HepG2 (cell line): ENCODE data around the gene ADSL. TPM values are rescaled to one million over a fixed set of nuclear protein-coding genes. Genes with fewer than 3 reads are reported as not detected.

Source experiments
- ATAC-seq: fragments of 200-7000 bp; cut with Tn5 transposase; 3 replicates; pipeline ENCODE4 v1.9.1; 2020; ENCODE audit warnings: mild to moderate bottlenecking, moderate library complexity
- BruUV-seq: library from RNA; stranded (reverse); fragments of 400-500 nt; replicated peaks from 2 replicates; lab custom pipeline; 2021; lab: Mats Ljungman, UMichigan
- CTCF ChIA-PET: fragments of 300-600 bp; formaldehyde crosslinking; extraction: SDS; loops from one replicate; lab custom pipeline; 2021; ENCODE audit warnings: low total read pairs, inconsistent platforms, low intra/inter-chr PET ratio; lab: Yijun Ruan, JAX
- POLR2A ChIA-PET: fragments of 350-600 bp; sonication (Branson Sonifier 250); formaldehyde crosslinking; loops from one replicate; lab custom pipeline; 2020; ENCODE audit warnings: antibody characterized with exemption, inconsistent platforms; lab: Yijun Ruan, JAX
- DNase-seq: peaks from one replicate; pipeline ENCODE4 v3.0.0-alpha.2; 2015; ENCODE audit warnings: low spot score
- FAIRE-seq: peaks from 3 replicates; lab custom pipeline; 2011; peaks lifted over from hg19 to GRCh38; lab: Jason Lieb, UNC
- H2AFZ ChIP-seq: one replicate; pipeline ENCODE4 v1.6.1; 2011; ENCODE audit warnings: low read length, inconsistent platforms
- H3K27ac ChIP-seq: fragments of 300-600 bp; 3 replicates; pipeline ENCODE4 v1.8.0; 2011; ENCODE audit warnings: mixed run types, mild to moderate bottlenecking, mixed read lengths, low read length, inconsistent platforms; ENCODE audit not compliant: insufficient read depth; ENCODE audit errors: extremely low read length
- H3K27me3 ChIP-seq, 2 experiments: fragments of 200-600 bp in 1 of 2; 2 replicates in 1 of 2; 3 replicates in 1 of 2; pipeline versions ENCODE4 v1.6.0 to v1.8.0; 2011; ENCODE audit warnings: low read length in 2 of 2, mild to moderate bottlenecking in 2 of 2, moderate library complexity in 2 of 2, inconsistent platforms in 1 of 2; ENCODE audit not compliant: insufficient read depth in 2 of 2, control insufficient read depth in 1 of 2
- H3K36me3 ChIP-seq, 2 experiments: fragments of 200-600 bp in 1 of 2; replicated peaks in 1 of 2; 2 replicates in 1 of 2; 3 replicates in 1 of 2; pipeline versions ENCODE4 v1.5.1 to v1.8.0; 2011; ENCODE audit warnings: low read length in 2 of 2, inconsistent platforms in 1 of 2; ENCODE audit not compliant: insufficient read depth in 2 of 2, control insufficient read depth in 1 of 2
- H3K4me1 ChIP-seq: 2 replicates; pipeline ENCODE4 v1.5.1; 2012; ENCODE audit warnings: low read length, inconsistent platforms; ENCODE audit not compliant: insufficient read depth
- H3K4me2 ChIP-seq: 2 replicates; pipeline ENCODE4 v1.6.0; 2011; ENCODE audit warnings: low read depth, low read length, inconsistent platforms
- H3K4me3 ChIP-seq, 3 experiments: fragments of 200-600 bp in 1 of 3; sonication (generic), shearing (Covaris generic) in 1 of 3; replicated peaks in 1 of 3; 2 replicates each; pipeline ENCODE4 v1.5.1; 2011 to 2016; ENCODE audit warnings: low read length in 3 of 3, inconsistent platforms in 2 of 3, low read depth in 2 of 3, mild to moderate bottlenecking in 2 of 3, control low read depth in 1 of 3, mixed read lengths in 1 of 3; ENCODE audit not compliant: insufficient read depth in 1 of 3
- H3K79me2 ChIP-seq: one replicate; pipeline ENCODE4 v1.6.1; 2011; ENCODE audit warnings: low read length, inconsistent platforms; ENCODE audit not compliant: insufficient read depth
- H3K9ac ChIP-seq: 2 replicates; pipeline ENCODE4 v1.6.0; 2011; ENCODE audit warnings: mild to moderate bottlenecking, low read depth, low read length, inconsistent platforms; ENCODE audit not compliant: insufficient read depth
- H3K9me3 ChIP-seq: 2 replicates; pipeline ENCODE4 v1.5.1; 2012; ENCODE audit warnings: mild to moderate bottlenecking, low read length
- H4K20me1 ChIP-seq: 2 replicates; pipeline ENCODE4 v1.6.0; 2011; ENCODE audit warnings: inconsistent platforms, mild to moderate bottlenecking, low read length, moderate library complexity; ENCODE audit not compliant: insufficient read depth
- ATF6 ChIP-seq: sonication (generic); formaldehyde crosslinking; conservative IDR thresholded peaks from 2 replicates; pipeline ENCODE4 v1.4.0; 2020; ENCODE audit warnings: missing genetic modification reagents
- IRX3 ChIP-seq: sonication (generic); formaldehyde crosslinking; IDR thresholded peaks from 2 replicates; pipeline ENCODE4 v1.8.1; 2023; ENCODE audit warnings: mild to moderate bottlenecking, low read depth, missing genetic modification reagents, borderline replicate concordance
- SRF ChIP-seq: IDR thresholded peaks from 2 replicates; pipeline ENCODE4 v1.6.1; 2011; ENCODE audit warnings: mild to moderate bottlenecking, low read depth, low read length, moderate library complexity
- TBX2 ChIP-seq: sonication (generic); formaldehyde crosslinking; IDR thresholded peaks from 2 replicates; pipeline ENCODE4 v1.5.0; 2020; ENCODE audit warnings: missing genetic modification reagents, mild to moderate bottlenecking, borderline replicate concordance
- TEAD3 ChIP-seq: optimal IDR thresholded peaks from 2 replicates; pipeline ENCODE3; 2016; ENCODE audit warnings: borderline replicate concordance
- TSC22D2 ChIP-seq: sonication (generic); formaldehyde crosslinking; IDR thresholded peaks from 2 replicates; pipeline ENCODE4 v1.5.1; 2020; ENCODE audit warnings: missing genetic modification reagents, mild to moderate bottlenecking, borderline replicate concordance
- ZBTB42 ChIP-seq: sonication (generic); formaldehyde crosslinking; IDR thresholded peaks from 2 replicates; pipeline ENCODE4 v1.5.0; 2020; ENCODE audit warnings: mild to moderate bottlenecking, missing genetic modification reagents
- ZBTB7A ChIP-seq: sonication (generic); formaldehyde crosslinking; IDR thresholded peaks from 2 replicates; pipeline ENCODE4 v1.8.0; 2022; ENCODE audit warnings: mild to moderate bottlenecking, missing genetic modification reagents
- ZNF3 ChIP-seq: IDR thresholded peaks from 2 replicates; pipeline ENCODE4 v1.7.0; 2017; ENCODE audit warnings: inconsistent platforms
- ZNF75D ChIP-seq: sonication (generic); formaldehyde crosslinking; IDR thresholded peaks from 2 replicates; pipeline ENCODE4 v1.8.1; 2023; ENCODE audit warnings: missing genetic modification reagents, mild to moderate bottlenecking, borderline replicate concordance
- ZNF776 ChIP-seq: sonication (generic); formaldehyde crosslinking; IDR thresholded peaks from 2 replicates; pipeline ENCODE4 v1.4.0; 2020; ENCODE audit warnings: mild to moderate bottlenecking, missing genetic modification reagents
- ZZZ3 ChIP-seq: sonication (generic); formaldehyde crosslinking; IDR thresholded peaks from 2 replicates; pipeline ENCODE4 v1.4.0; 2020; ENCODE audit warnings: missing genetic modification reagents, mild to moderate bottlenecking, borderline replicate concordance
- WGBS: methylation state at CpG from one replicate; pipeline ENCODE4 v1.1.6; 2017; ENCODE audit warnings: low lambda C conversion rate; 5-methylcytosine and 5-hydroxymethylcytosine counted together
- in situ Hi-C: cut with HindIII; loops from 2 replicates; pipeline ENCODE4 v1.10.0; 2017; ENCODE audit warnings: low pct_unique_long_range_greater_than_20kb; ENCODE audit not compliant: extremely low pct_ligation_motif_present
- intact Hi-C: fragments of 100-400 bp; cut with micrococcal nuclease; formaldehyde crosslinking; loops from one replicate; pipeline ENCODE4 v1.10.0; 2022; ENCODE audit not compliant: unreplicated experiment
- polyA plus RNA-seq, 8 experiments: library from polyadenylated mRNA; depleted of rRNA in 3 of 8; stranded (reverse) in 7 of 8; unstranded in 1 of 8; fragments of >200 nt; fragmentation: Illumina TruSeq in 4 of 8; extraction: Trizol in 4 of 8; gene quantifications; 2 replicates each; pipeline versions ENCODE4 v1.2.1 to v1.2.3, GENCODE V29; 2011 to 2016; ENCODE audit warnings: low read depth in 4 of 8, missing spikeins in 1 of 8, mixed read lengths in 1 of 8; ENCODE audit not compliant: insufficient read depth in 1 of 8
- total RNA-seq, 5 experiments: library from RNA; depleted of rRNA; stranded (reverse); fragments of >200 nt; fragmentation: Illumina TruSeq; extraction: Trizol; gene quantifications; 2 replicates each; pipeline ENCODE4 v1.2.3, GENCODE V29; 2016; ENCODE audit warnings: low read depth in 1 of 5
- TF ChIP-seq, protein P1 (sequence below): sonication (generic); formaldehyde crosslinking; IDR thresholded peaks from 2 replicates; pipeline ENCODE4 v1.4.0; 2020; ENCODE audit warnings: missing genetic modification reagents
- TF ChIP-seq, protein P2 (sequence below): sonication (generic); formaldehyde crosslinking; IDR thresholded peaks from 2 replicates; pipeline ENCODE4 v1.5.0; 2020; ENCODE audit warnings: mild to moderate bottlenecking, missing genetic modification reagents, borderline replicate concordance
- TF ChIP-seq, protein P3 (sequence below): sonication (generic); formaldehyde crosslinking; IDR thresholded peaks from 2 replicates; pipeline ENCODE4 v1.4.0; 2020; ENCODE audit warnings: missing genetic modification reagents, mild to moderate bottlenecking, borderline replicate concordance

The ADSL gene
- total and polyA plus RNA-seq, 2 of the 13 experiments (the other 11 are each of a cell fraction or from before 2014, with no cell fraction given), result 123 to 174 TPM

- FAIRE-seq, result no peak
- ATAC-seq, result no peak
- CTCF ChIA-PET, result no interaction called here
- no peak overlapping the region for H3K9ac ChIP-seq
- no TSS peak for BruUV-seq
- H4K20me1 ChIP-seq, result no peaks in the 10 kb centered on the region
- no peak overlapping the region for H3K27ac ChIP-seq
- H3K36me3 ChIP-seq, result no peaks in the 10 kb centered on the region
- H2AFZ ChIP-seq, result no peak overlapping the region
- 96% methylated on average over 5 of the region's 5 CpGs for WGBS
- intact Hi-C loops, result no loop called here
- DNase-seq, result no peak
- in situ Hi-C loops, result no loop called here
- no peaks in the 10 kb centered on the region for H3K4me1 ChIP-seq
- peaks cover 2% of the 10 kb centered on the region for H3K79me2 ChIP-seq
- H3K27me3 ChIP-seq, result no peaks in the 10 kb centered on the region
- H3K9me3 ChIP-seq, result no peaks in the 10 kb centered on the region
- H3K4me3 ChIP-seq, result no peak overlapping the region
- no peak overlapping the region for H3K4me2 ChIP-seq
- POLR2A ChIA-PET, result no interaction called here
- no peak for TF ChIP-seq ZBTB42 (CRISPR knock-in tag)
- no peak for TF ChIP-seq ZZZ3 (CRISPR knock-in tag)
- no peak for TF ChIP-seq TSC22D2
- TF ChIP-seq ZBTB7A (CRISPR knock-in tag), result no peak
- TF ChIP-seq ZNF776 (CRISPR knock-in tag), result no peak
- no peak for TF ChIP-seq IRX3 (CRISPR knock-in tag)
- TF ChIP-seq, protein P1, sequence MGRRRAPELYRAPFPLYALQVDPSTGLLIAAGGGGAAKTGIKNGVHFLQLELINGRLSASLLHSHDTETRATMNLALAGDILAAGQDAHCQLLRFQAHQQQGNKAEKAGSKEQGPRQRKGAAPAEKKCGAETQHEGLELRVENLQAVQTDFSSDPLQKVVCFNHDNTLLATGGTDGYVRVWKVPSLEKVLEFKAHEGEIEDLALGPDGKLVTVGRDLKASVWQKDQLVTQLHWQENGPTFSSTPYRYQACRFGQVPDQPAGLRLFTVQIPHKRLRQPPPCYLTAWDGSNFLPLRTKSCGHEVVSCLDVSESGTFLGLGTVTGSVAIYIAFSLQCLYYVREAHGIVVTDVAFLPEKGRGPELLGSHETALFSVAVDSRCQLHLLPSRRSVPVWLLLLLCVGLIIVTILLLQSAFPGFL (CRISPR knock-in tag), result no peak
- no peak for TF ChIP-seq ATF6 (CRISPR knock-in tag)
- TF ChIP-seq ZNF3 (CRISPR knock-in tag), result no peak
- TF ChIP-seq TEAD3 (CRISPR knock-in tag), result no peak
- TF ChIP-seq, protein P2, sequence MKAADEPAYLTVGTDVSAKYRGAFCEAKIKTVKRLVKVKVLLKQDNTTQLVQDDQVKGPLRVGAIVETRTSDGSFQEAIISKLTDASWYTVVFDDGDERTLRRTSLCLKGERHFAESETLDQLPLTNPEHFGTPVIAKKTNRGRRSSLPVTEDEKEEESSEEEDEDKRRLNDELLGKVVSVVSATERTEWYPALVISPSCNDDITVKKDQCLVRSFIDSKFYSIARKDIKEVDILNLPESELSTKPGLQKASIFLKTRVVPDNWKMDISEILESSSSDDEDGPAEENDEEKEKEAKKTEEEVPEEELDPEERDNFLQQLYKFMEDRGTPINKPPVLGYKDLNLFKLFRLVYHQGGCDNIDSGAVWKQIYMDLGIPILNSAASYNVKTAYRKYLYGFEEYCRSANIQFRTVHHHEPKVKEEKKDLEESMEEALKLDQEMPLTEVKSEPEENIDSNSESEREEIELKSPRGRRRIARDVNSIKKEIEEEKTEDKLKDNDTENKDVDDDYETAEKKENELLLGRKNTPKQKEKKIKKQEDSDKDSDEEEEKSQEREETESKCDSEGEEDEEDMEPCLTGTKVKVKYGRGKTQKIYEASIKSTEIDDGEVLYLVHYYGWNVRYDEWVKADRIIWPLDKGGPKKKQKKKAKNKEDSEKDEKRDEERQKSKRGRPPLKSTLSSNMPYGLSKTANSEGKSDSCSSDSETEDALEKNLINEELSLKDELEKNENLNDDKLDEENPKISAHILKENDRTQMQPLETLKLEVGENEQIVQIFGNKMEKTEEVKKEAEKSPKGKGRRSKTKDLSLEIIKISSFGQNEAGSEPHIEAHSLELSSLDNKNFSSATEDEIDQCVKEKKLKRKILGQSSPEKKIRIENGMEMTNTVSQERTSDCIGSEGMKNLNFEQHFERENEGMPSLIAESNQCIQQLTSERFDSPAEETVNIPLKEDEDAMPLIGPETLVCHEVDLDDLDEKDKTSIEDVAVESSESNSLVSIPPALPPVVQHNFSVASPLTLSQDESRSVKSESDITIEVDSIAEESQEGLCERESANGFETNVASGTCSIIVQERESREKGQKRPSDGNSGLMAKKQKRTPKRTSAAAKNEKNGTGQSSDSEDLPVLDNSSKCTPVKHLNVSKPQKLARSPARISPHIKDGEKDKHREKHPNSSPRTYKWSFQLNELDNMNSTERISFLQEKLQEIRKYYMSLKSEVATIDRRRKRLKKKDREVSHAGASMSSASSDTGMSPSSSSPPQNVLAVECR (CRISPR knock-in tag), result no peak
- TF ChIP-seq ZNF75D (CRISPR knock-in tag), result no peak
- TF ChIP-seq, protein P3, sequence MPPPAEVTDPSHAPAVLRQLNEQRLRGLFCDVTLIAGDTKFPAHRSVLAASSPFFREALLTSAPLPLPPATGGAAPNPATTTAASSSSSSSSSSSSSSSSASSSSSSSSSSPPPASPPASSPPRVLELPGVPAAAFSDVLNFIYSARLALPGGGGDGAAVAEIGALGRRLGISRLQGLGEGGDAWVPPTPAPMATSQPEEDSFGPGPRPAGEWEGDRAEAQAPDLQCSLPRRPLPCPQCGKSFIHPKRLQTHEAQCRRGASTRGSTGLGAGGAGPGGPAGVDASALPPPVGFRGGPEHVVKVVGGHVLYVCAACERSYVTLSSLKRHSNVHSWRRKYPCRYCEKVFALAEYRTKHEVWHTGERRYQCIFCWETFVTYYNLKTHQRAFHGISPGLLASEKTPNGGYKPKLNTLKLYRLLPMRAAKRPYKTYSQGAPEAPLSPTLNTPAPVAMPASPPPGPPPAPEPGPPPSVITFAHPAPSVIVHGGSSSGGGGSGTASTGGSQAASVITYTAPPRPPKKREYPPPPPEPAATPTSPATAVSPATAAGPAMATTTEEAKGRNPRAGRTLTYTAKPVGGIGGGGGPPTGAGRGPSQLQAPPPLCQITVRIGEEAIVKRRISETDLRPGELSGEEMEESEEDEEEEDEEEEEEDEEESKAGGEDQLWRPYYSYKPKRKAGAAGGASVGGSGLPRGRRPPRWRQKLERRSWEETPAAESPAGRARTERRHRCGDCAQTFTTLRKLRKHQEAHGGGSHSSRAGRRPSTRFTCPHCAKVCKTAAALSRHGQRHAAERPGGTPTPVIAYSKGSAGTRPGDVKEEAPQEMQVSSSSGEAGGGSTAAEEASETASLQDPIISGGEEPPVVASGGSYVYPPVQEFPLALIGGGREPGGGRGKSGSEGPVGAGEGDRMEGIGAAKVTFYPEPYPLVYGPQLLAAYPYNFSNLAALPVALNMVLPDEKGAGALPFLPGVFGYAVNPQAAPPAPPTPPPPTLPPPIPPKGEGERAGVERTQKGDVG, result no peak
- TF ChIP-seq SRF, result no peak
- TF ChIP-seq TBX2 (CRISPR knock-in tag), result no peak
Observed at GRCh38 chr22:40376149-40376548, 29.8 kb downstream of the ADSL start.
